IPS DF 6.9 (cell line): ENCODE measurements around the gene ENOX1.

Experiments
- DNase-seq: peaks from one replicate; pipeline ENCODE4 v3.0.0-alpha.2; 2013; ENCODE audit warnings: low read depth, low spot score
- H3K27ac ChIP-seq: one replicate; pipeline ENCODE4 v1.5.1; 2013; ENCODE audit warnings: low read length, control low read depth
- H3K27me3 ChIP-seq: 2 replicates; pipeline ENCODE4 v1.6.1; 2013; ENCODE audit warnings: mild to moderate bottlenecking, low read length; ENCODE audit not compliant: control insufficient read depth, insufficient read depth
- H3K36me3 ChIP-seq: 2 replicates; pipeline ENCODE4 v1.6.1; 2013; ENCODE audit warnings: low read length; ENCODE audit not compliant: control insufficient read depth, insufficient read depth
- H3K4me1 ChIP-seq: 2 replicates; pipeline ENCODE4 v1.6.1; 2013; ENCODE audit warnings: low read length; ENCODE audit not compliant: control insufficient read depth, insufficient read depth
- H3K4me3 ChIP-seq: 2 replicates; pipeline ENCODE4 v1.5.1; 2013; ENCODE audit warnings: mild to moderate bottlenecking, low read length
- H3K9me3 ChIP-seq: 2 replicates; pipeline ENCODE4 v1.6.1; 2013; ENCODE audit warnings: low read length, inconsistent platforms; ENCODE audit not compliant: control insufficient read depth, insufficient read depth
- WGBS: extraction: QIAGEN DNeasy Blood & Tissue Kit; methylation state at CpG from one replicate; pipeline ENCODE4 v1.1.7; 2013; ENCODE audit warnings: mixed read lengths, missing lambda C conversion rate; ENCODE audit not compliant: insufficient read length, insufficient coverage; 5-methylcytosine and 5-hydroxymethylcytosine counted together

ENOX1 gene

DNA sequence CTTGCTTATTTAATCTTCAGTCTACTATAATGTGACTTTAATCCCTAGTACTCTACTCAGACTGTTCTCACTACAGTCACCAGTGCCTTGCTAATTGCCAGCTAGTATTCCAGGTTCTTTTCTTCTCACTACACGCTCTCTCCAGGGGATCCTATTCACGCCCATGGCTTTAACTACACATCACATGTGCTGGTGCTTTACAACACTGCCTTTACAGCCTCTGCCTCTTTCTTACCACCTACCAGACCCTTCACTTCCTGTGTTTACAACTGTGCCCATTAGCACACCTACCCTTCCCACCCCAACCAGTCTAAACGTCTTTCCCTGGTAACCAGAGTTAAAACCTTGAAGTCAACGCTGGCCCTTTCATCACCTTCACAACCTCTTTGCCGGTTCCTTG, 513.9 kb downstream of the ENOX1 start:
- whole genome bisulfite sequencing: no CpG with 5 or more reads among the region's 5 CpGs
- Histone ChIP-seq H3K36me3 (no peaks in the 10 kb centered on the region), H3K27ac (no peak overlapping the region), H3K4me3 (no peak overlapping the region), H3K4me1 (0 out of 2 replicates have a peak, but pooled peaks cover 1% of the 10 kb centered on the region), H3K9me3 (no peaks in the 10 kb centered on the region), H3K27me3 (no peaks in the 10 kb centered on the region)
- no peak for DNase-seq

DNA sequence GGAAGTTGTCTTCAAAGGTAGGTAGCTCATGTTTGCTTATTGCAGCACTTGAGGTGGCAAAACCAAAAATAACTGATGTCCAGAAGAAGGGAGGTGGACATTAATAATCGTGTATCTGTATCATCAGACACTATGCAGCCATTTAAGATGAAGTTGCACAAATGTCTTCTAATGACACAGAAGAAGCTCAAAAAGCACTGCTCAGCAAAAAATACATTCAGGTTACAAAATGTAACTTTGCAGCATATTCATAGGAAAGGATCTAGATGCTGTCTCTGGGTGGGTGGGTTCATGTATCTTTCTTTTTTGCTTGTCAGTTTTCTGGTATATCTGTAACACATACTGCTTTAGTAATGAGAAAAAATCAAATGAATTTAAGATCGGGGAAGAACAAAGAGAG, 515.6 kb downstream of the ENOX1 start:
- DNase-seq: no peak
- no peak overlapping the region for H3K27ac ChIP-seq
- no peaks in the 10 kb centered on the region for H3K9me3 ChIP-seq
- H3K27me3 ChIP-seq: no peaks in the 10 kb centered on the region
- no peaks in the 10 kb centered on the region for H3K36me3 ChIP-seq
- no peak overlapping the region for H3K4me3 ChIP-seq
- H3K4me1 ChIP-seq: no peaks in the 10 kb centered on the region
- no CpG with 5 or more reads among the region's 2 CpGs for WGBS

DNA sequence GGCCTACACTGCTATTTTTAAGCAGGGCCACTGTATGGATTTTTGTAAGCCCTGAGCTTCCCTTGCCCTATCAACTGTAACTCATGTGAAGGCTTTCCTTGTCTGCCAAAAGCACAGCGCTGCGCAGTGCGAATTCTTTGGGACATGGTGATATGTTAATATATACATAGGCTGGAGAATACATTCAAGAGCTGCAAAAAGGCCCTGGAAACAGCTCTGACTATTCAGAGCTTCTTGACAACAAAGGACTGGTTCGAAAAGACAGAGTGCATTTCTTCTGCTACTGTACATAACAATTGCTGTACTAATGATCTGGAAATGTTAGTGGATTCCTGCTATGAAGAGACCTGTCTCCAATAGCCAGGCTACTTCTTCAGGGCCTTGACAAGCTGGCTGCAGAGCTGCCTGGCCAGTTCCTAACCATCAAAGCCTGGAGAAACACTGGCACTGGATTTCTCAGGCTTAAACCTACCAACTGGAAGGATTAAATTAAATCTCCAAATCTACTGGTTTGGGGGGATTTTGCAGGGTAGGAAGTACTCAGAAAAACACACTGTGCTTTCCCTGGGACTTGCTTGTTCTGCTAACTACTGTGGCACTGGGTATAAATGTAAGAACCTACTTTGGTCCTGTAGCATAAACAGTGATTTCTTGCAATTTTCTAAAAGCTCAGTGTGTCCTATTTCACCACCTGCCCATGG, 516.5 kb downstream of the ENOX1 start:
- DNase-seq: no peak

DNA sequence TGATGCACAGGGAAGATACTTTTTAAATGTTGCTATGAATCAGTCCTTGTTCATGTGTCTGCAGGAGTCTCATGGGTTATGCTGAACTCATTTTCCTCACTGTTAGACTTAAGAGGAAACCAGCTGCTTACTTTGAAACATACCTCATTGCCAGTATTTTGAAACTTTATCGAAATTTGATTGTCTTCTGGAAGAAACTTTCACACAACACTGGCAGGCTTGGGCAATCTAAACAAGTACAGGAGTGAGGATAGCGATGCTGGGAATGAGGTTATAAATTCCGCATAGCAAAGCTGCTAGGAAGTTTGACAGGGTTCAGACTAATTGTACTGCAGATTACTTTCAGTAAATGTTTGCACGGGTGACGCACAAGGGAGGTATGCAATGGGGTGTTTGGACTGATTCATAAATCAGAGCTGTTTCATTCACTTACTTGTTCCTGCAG, 517.7 kb downstream of the ENOX1 start:
- Histone ChIP-seq H3K9me3 (no peaks in the 10 kb centered on the region), H3K4me3 (no peak overlapping the region), H3K27me3 (no peaks in the 10 kb centered on the region), H3K4me1 (no peaks in the 10 kb centered on the region), H3K36me3 (no peaks in the 10 kb centered on the region), H3K27ac (no peak overlapping the region)
- no CpG with 5 or more reads among the region's 5 CpGs for WGBS
- DNase-seq: no peak

More for the DNA sequence above, 516.5 kb downstream of the ENOX1 start:
- Histone ChIP-seq H3K27ac (no peak overlapping the region), H3K4me3 (no peak overlapping the region), H3K4me1 (no peaks in the 10 kb centered on the region), H3K9me3 (no peaks in the 10 kb centered on the region), H3K27me3 (no peaks in the 10 kb centered on the region), H3K36me3 (no peaks in the 10 kb centered on the region)
- no CpG with 5 or more reads among the region's 4 CpGs for WGBS

DNA sequence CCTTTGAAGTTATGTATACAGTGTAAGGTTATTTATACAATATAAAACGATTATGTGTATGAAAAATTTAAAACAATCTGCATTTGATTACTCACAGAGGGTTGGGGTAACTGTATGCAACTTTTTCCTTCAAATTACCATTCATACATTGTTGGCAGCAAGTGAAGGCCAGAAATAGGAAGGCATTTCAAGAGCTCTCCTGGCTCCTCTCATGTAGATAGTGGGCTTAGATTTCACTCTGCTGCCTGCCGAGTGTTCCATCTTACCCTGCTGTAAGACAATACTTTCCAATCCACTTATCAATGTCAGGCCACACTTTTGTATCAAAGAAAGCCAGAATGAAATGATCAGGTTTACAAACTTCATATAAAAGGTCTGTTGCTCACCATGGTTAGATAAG, 518.1 kb downstream of the ENOX1 start:
- Histone ChIP-seq H3K4me3 (no peak overlapping the region), H3K27me3 (no peaks in the 10 kb centered on the region), H3K36me3 (no peaks in the 10 kb centered on the region), H3K9me3 (no peaks in the 10 kb centered on the region), H3K4me1 (no peaks in the 10 kb centered on the region), H3K27ac (no peak overlapping the region)
- no CpG with 5 or more reads among the region's 2 CpGs for WGBS
- no peak for DNase-seq

DNA sequence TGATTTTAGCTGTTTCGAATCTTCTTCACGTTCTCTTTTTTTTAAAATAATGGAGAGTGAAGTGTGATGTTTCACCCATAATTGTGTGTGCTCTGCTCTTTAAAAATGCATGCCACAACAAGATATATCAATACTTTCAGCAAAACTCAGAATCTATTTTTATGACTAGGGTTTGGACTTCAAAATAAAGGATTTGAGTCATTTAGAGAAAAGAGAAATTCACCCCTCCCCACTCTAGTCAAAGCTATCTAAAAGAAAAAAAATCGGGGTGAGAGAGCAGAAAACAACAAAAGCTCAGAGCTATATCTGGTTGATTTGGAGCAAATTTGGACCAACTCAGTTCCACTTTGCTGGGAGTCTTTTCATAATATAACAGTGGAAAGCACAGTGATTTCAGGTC, 518.9 kb downstream of the ENOX1 start:
- Histone ChIP-seq H3K27me3 (no peaks in the 10 kb centered on the region), H3K4me3 (no peak overlapping the region), H3K4me1 (no peaks in the 10 kb centered on the region), H3K9me3 (no peaks in the 10 kb centered on the region), H3K36me3 (no peaks in the 10 kb centered on the region), H3K27ac (no peak overlapping the region)
- no peak for DNase-seq
- WGBS: no CpG with 5 or more reads among the region's 3 CpGs

DNA sequence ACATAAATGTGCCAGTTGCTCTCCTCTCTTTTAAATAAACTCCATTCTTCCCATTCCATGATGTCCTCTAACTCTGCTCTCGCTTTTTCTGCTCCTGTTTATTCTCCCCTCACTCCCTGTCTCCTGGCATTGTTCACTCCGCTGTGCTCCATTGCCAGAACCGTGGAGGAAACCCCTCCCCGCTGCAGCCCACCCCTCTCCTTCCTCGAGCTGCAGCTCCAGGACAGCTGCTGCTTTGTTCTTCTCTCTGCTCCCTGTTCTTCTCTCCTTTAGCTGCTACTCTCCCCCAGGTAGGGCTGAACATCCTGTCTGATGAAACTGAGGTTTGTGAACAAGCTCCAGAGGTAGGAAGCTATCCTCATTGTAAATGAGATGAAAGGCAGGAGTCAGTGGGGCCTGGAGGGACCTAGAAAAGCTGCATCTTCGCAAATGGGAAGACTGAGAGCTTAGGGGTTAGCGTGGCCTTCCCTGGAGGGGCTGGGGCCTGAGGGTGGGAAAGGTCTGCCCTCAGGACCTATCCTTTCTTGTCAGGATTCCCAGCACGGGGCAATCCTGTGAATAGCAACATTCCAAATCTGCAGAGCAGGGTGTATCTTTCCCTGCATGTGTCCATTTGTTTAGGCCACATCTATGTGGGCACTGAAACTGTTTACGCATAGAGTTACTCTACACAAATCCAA, 519.7 kb downstream of the ENOX1 start:
- Histone ChIP-seq H3K4me3 (no peak overlapping the region), H3K27me3 (no peaks in the 10 kb centered on the region), H3K27ac (no peak overlapping the region), H3K9me3 (no peaks in the 10 kb centered on the region), H3K36me3 (no peaks in the 10 kb centered on the region), H3K4me1 (no peaks in the 10 kb centered on the region)
- DNase-seq: no peak
- no CpG with 5 or more reads among the region's 9 CpGs for WGBS

DNA sequence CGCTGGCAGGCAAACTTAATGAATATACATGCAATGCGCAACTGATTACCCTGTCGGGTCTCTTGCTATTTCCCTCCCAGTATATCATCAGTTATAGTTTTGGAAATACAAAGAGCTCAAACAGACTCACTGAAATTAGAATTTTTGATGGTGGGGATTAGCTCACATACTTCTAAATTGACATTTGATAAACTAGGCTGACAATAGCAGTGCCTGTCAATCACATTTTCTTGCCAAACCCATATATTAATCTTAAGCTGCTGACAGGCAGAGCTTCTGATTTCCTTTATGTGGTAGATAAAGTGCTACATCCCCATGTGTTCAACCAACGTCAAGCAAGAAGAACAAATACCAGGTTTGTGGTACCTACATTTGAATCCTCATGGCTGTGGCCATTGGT, 521.7 kb downstream of the ENOX1 start:
- no peak for DNase-seq
- WGBS: no CpG with 5 or more reads among the region's 4 CpGs
- Histone ChIP-seq H3K27me3 (no peaks in the 10 kb centered on the region), H3K36me3 (no peaks in the 10 kb centered on the region), H3K27ac (no peak overlapping the region), H3K9me3 (no peaks in the 10 kb centered on the region), H3K4me1 (no peaks in the 10 kb centered on the region), H3K4me3 (no peak overlapping the region)

DNA sequence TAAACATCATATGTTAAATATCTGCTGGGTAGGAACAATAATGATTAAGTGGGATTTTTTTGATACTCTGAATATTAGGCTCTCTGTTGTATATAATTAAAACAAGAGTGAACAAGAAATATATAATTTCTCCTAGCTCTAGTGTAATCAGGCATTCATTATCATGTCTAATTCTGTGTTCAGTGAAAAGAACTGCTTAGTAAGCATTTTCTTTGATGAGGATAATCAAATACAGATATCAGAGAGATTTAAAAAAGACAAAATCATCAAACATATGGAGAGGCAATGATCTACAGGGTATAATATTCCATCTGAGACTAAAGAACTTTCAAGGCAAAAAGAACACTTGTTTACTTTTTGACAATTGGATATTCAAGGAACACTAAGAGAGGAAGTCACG, 522.3 kb downstream of the ENOX1 start:
- no peak for DNase-seq
- no CpG with 5 or more reads among the region's 1 CpG for WGBS
- Histone ChIP-seq H3K27ac (no peak overlapping the region), H3K27me3 (no peaks in the 10 kb centered on the region), H3K4me3 (no peak overlapping the region), H3K36me3 (no peaks in the 10 kb centered on the region), H3K9me3 (no peaks in the 10 kb centered on the region), H3K4me1 (no peaks in the 10 kb centered on the region)

DNA sequence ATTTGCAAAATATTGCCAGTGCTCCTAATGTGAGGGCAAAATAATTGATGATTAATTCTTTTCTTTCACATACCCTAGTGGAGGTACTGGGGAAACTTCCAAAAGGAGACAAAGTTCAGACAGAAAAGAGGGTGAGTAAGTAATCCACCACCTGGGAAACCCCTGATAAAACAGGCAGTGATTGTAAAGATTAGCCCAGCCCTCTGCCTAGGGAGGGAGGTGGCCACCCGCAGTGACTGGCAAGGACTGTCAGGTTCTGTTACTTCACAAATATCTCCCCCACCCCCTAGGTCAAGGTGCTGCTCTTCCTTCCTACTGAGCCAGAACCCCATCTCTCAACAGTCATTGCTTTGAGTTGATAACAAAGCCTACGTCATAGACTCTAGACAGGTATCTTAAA, 523.7 kb downstream of the ENOX1 start:
- Histone ChIP-seq H3K9me3 (no peaks in the 10 kb centered on the region), H3K27me3 (no peaks in the 10 kb centered on the region), H3K27ac (no peak overlapping the region), H3K4me1 (no peaks in the 10 kb centered on the region), H3K4me3 (no peak overlapping the region), H3K36me3 (no peaks in the 10 kb centered on the region)
- DNase-seq: no peak
- no CpG with 5 or more reads among the region's 2 CpGs for WGBS

DNA sequence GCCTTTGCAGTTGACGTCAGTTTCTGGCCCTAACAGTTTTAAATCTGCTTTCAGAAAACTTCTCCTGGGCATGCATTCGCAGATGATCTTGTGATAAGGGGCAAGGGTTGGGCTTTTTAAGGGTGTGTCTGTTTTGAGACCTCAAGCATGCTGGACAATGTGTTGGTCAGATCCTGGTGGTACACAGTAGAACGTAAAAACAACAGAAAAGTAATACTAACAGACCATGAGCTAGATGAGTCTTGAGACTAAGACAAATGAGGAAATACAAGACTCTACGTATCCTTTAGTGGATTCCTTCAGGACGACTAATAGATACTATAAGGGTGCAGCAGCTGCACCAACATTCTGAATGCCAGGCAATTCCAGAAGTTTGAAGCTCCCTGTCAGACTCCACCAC, 525.8 kb downstream of the ENOX1 start:
- Histone ChIP-seq H3K4me3 (no peak overlapping the region), H3K4me1 (no peaks in the 10 kb centered on the region), H3K9me3 (no peaks in the 10 kb centered on the region), H3K36me3 (no peaks in the 10 kb centered on the region), H3K27ac (no peak overlapping the region), H3K27me3 (no peaks in the 10 kb centered on the region)
- WGBS: no CpG with 5 or more reads among the region's 5 CpGs
- no peak for DNase-seq
